Loucy (cell line): ENCODE measurements around the gene NHS.

Experiments
- H2AFZ ChIP-seq: fragments of 200-600 bp; sonication (generic); 2 replicates; pipeline ENCODE4 v1.6.0; 2016; ENCODE audit warnings: antibody characterized with exemption, mild to moderate bottlenecking, low read length, moderate library complexity
- H3F3A ChIP-seq: fragments of 200-600 bp; 2 replicates; pipeline ENCODE4 v1.6.0; 2016; ENCODE audit warnings: antibody characterized with exemption, low read depth, mild to moderate bottlenecking
- H3K27me3 ChIP-seq: fragments of 200-600 bp; sonication (generic); 2 replicates; pipeline ENCODE4 v1.6.1; 2014; ENCODE audit warnings: low read length, mild to moderate bottlenecking; ENCODE audit not compliant: insufficient read depth, poor library complexity, severe bottlenecking
- H3K36me3 ChIP-seq: fragments of 200-600 bp; sonication (generic); 2 replicates; pipeline ENCODE4 v1.6.1; 2016; ENCODE audit warnings: low read length; ENCODE audit not compliant: insufficient read depth
- H3K4me1 ChIP-seq: fragments of 200-600 bp; sonication (generic); 2 replicates; pipeline ENCODE4 v1.5.1; 2014; ENCODE audit warnings: low read length, mild to moderate bottlenecking; ENCODE audit not compliant: insufficient read depth, poor library complexity, severe bottlenecking
- H3K4me2 ChIP-seq: fragments of 200-600 bp; sonication (generic); 2 replicates; pipeline ENCODE4 v1.6.0; 2014; ENCODE audit warnings: antibody characterized with exemption, low read length, low read depth, mild to moderate bottlenecking; ENCODE audit not compliant: poor library complexity, severe bottlenecking
- H3K4me3 ChIP-seq: fragments of 200-600 bp; sonication (generic); 2 replicates; pipeline ENCODE4 v1.5.1; 2014; ENCODE audit warnings: low read length, mild to moderate bottlenecking, mixed read lengths; ENCODE audit not compliant: poor library complexity, severe bottlenecking
- H3K79me2 ChIP-seq: fragments of 200-600 bp; sonication (generic); 2 replicates; pipeline ENCODE4 v1.6.1; 2014; ENCODE audit warnings: low read length; ENCODE audit not compliant: insufficient read depth
- H3K9ac ChIP-seq: fragments of 200-600 bp; sonication (generic); 2 replicates; pipeline ENCODE4 v1.6.0; 2014; ENCODE audit warnings: mild to moderate bottlenecking, low read depth, low read length, moderate library complexity; ENCODE audit not compliant: poor library complexity, severe bottlenecking
- H3K9me2 ChIP-seq: fragments of 200-600 bp; sonication (generic); replicated peaks from 2 replicates; pipeline ENCODE4 v1.6.1; 2016; ENCODE audit warnings: low read depth, low read length, mixed read lengths
- H3K9me3 ChIP-seq: fragments of 200-600 bp; sonication (generic); 2 replicates; pipeline ENCODE4 v1.6.1; 2014; ENCODE audit warnings: mild to moderate bottlenecking, antibody characterized with exemption, low read length, low read depth; ENCODE audit not compliant: insufficient read depth
- H4K20me1 ChIP-seq: fragments of 200-600 bp; sonication (generic); 2 replicates; pipeline ENCODE4 v1.6.0; 2014; ENCODE audit warnings: antibody characterized with exemption, low read length, mild to moderate bottlenecking; ENCODE audit not compliant: insufficient read depth, poor library complexity, severe bottlenecking
- CTCF ChIP-seq: fragments of 200-600 bp; sonication (generic); conservative IDR thresholded peaks from 2 replicates; pipeline ENCODE4 v1.5.1; 2014; ENCODE audit warnings: mild to moderate bottlenecking, antibody characterized with exemption, low read length
- EZH2phosphoT487 ChIP-seq: fragments of 200-600 bp; IDR thresholded peaks from 2 replicates; pipeline ENCODE4 v1.6.1; 2018; ENCODE audit warnings: antibody characterized with exemption, mild to moderate bottlenecking, moderate library complexity, borderline replicate concordance

NHS gene

GRCh38 chrX:17484592-17484991, 109.6 kb downstream of the NHS start:
- no peaks in the 10 kb centered on the region for H4K20me1 ChIP-seq
- no peak overlapping the region for H3K4me3 ChIP-seq
- H3K79me2 ChIP-seq, result no peaks in the 10 kb centered on the region
- no peaks in the 10 kb centered on the region for H3K9me2 ChIP-seq
- no peaks in the 10 kb centered on the region for H3K4me1 ChIP-seq
- no peak overlapping the region for H2AFZ ChIP-seq
- H3F3A ChIP-seq, result no peaks in the 10 kb centered on the region
- H3K36me3 ChIP-seq, result no peaks in the 10 kb centered on the region
- H3K9ac ChIP-seq, result no peak overlapping the region
- TF ChIP-seq EZH2phosphoT487, result no peak
- no peak for TF ChIP-seq CTCF
- no peaks in the 10 kb centered on the region for H3K9me3 ChIP-seq
- H3K4me2 ChIP-seq, result no peak overlapping the region
- H3K27me3 ChIP-seq, result no peaks in the 10 kb centered on the region

GRCh38 chrX:17485391-17485790, 110.4 kb downstream of the NHS start:
- no peak overlapping the region for H3K4me3 ChIP-seq
- H2AFZ ChIP-seq, result no peak overlapping the region
- H3K36me3 ChIP-seq, result no peaks in the 10 kb centered on the region
- H3K79me2 ChIP-seq, result no peaks in the 10 kb centered on the region
- H3K4me2 ChIP-seq, result no peak overlapping the region
- H3F3A ChIP-seq, result no peaks in the 10 kb centered on the region
- no peaks in the 10 kb centered on the region for H3K9me3 ChIP-seq
- no peaks in the 10 kb centered on the region for H4K20me1 ChIP-seq
- no peaks in the 10 kb centered on the region for H3K9me2 ChIP-seq
- H3K4me1 ChIP-seq, result no peaks in the 10 kb centered on the region
- no peak overlapping the region for H3K9ac ChIP-seq
- no peaks in the 10 kb centered on the region for H3K27me3 ChIP-seq
- TF ChIP-seq EZH2phosphoT487 (no peak), CTCF (no peak)

- no peak overlapping the region for H3K9ac ChIP-seq
- no peaks in the 10 kb centered on the region for H3K9me3 ChIP-seq
- H3K27me3 ChIP-seq, result no peaks in the 10 kb centered on the region
- no peaks in the 10 kb centered on the region for H3F3A ChIP-seq
- no peaks in the 10 kb centered on the region for H3K36me3 ChIP-seq
- H4K20me1 ChIP-seq, result no peaks in the 10 kb centered on the region
- no peak overlapping the region for H2AFZ ChIP-seq
- no peak overlapping the region for H3K4me3 ChIP-seq
- no peak for TF ChIP-seq EZH2phosphoT487
- no peak for TF ChIP-seq CTCF
- no peaks in the 10 kb centered on the region for H3K4me1 ChIP-seq
- H3K79me2 ChIP-seq, result no peaks in the 10 kb centered on the region
- no peak overlapping the region for H3K4me2 ChIP-seq
- no peaks in the 10 kb centered on the region for H3K9me2 ChIP-seq
These were observed 113.0 kb downstream of the NHS start for GRCh38 chrX:17488036-17488435.
